ENCODE measurements around the gene ADCY2.

Gene ADCY2

DNA sequence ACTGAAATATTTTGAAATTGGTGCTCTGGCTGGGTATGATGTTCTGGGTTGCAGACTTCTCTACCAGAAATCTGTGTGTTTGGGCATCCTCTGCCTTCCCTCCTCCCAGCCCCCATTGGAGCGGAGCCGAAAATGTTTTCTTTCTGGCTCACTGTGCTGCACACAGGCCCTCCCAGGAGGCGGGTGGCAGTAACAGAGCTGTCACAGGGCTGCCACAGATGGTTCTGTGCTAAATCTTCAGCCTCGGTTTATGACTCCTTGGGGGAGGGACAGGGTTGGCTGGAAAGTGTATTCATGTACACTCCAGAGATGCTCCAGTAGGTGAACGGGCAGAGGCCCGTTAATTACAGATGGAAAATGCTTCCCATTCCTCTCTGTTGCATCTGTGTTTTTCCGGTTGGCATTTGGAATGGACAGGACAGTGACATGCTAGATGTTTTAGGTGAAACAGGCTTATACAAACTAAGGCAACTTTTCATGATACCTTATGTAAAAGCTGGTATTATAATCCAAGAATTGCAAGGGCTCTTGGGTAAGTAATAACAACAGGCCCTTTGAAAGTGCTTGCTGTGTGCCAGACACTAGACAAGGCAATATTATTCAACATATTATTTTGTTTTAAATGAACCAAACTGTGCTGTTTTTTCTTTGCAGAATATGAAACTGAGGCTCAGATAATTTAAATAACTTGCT is 180.2 kb downstream of the ADCY2 start:
- Histone ChIP-seq H3K4me1 (peaks cover 0 to 9% (median 4%) of the 10 kb centered on the region in 4 donors), H3K36me3 (no peaks in the 10 kb centered on the region), H3K27ac (no peak overlapping the region), H3K9me3 (no peaks in the 10 kb centered on the region), H3K4me3 (no peak overlapping the region), H3K27me3 (no peaks in the 10 kb centered on the region)
- no peak for DNase-seq
- TF ChIP-seq, protein P1, sequence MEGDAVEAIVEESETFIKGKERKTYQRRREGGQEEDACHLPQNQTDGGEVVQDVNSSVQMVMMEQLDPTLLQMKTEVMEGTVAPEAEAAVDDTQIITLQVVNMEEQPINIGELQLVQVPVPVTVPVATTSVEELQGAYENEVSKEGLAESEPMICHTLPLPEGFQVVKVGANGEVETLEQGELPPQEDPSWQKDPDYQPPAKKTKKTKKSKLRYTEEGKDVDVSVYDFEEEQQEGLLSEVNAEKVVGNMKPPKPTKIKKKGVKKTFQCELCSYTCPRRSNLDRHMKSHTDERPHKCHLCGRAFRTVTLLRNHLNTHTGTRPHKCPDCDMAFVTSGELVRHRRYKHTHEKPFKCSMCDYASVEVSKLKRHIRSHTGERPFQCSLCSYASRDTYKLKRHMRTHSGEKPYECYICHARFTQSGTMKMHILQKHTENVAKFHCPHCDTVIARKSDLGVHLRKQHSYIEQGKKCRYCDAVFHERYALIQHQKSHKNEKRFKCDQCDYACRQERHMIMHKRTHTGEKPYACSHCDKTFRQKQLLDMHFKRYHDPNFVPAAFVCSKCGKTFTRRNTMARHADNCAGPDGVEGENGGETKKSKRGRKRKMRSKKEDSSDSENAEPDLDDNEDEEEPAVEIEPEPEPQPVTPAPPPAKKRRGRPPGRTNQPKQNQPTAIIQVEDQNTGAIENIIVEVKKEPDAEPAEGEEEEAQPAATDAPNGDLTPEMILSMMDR (IDR thresholded peaks at IDR 0.05): no peak
- intact Hi-C loops (cut with DNase I; ENCODE audit: low total_unique reads): no loop called here

DNA sequence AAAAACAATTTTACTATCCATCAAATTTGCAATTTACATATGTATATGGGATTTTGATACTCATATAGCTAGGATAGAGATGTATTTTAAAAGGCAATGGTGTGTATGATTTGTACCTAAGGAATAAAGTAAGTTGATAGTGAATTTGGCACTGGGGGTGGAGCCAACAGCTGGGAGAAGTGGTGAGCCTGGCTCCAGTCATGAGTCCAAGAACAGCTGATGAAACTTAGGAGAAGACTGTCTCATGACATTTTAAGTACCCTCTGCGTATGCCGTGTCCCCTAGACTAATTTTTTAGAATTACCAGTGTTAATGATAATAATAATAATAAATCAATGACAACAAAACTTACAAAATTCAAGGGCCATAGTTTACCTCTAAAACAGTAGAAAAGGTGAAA is 181.4 kb downstream of the ADCY2 start:
- intact Hi-C loops (cut with DNase I; ENCODE audit: low total_unique reads): no loop called here
- Histone ChIP-seq H3K4me1 (peaks cover 0 to 9% (median 4%) of the 10 kb centered on the region in 4 donors), H3K27me3 (no peaks in the 10 kb centered on the region), H3K9me3 (no peaks in the 10 kb centered on the region), H3K27ac (no peak overlapping the region), H3K36me3 (no peaks in the 10 kb centered on the region), H3K4me3 (no peak overlapping the region)
- no peak for DNase-seq
- TF ChIP-seq, protein P1 (IDR thresholded peaks at IDR 0.05): no peak

DNA sequence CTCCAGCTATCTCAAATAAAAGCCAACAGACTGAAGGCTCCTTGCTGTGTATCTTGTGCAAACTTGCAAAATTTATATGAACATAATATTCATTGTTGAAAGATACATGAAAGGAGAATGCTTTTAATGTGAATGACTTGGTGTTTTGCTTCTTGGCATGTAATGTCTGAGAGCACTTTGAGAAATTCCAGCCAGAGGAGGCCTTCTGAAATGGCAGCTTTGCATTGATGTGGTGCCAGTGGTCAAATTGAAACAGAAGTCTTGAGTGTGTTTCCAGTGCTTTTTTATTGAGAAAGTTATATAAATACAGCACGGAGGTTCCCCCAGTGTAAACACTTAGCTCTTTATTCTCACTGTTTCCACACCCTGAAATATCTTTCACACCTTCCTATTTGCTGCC is 182.1 kb downstream of the ADCY2 start:
- TF ChIP-seq, protein P1 (IDR thresholded peaks at IDR 0.05): no peak
- Histone ChIP-seq H3K9me3 (no peaks in the 10 kb centered on the region), H3K27me3 (no peaks in the 10 kb centered on the region), H3K27ac (no peak overlapping the region), H3K4me3 (no peak overlapping the region), H3K4me1 (peaks cover 0 to 9% (median 4%) of the 10 kb centered on the region in 4 donors), H3K36me3 (no peaks in the 10 kb centered on the region)
- intact Hi-C loops (cut with DNase I; ENCODE audit: low total_unique reads): no loop called here
- no peak for DNase-seq

DNA sequence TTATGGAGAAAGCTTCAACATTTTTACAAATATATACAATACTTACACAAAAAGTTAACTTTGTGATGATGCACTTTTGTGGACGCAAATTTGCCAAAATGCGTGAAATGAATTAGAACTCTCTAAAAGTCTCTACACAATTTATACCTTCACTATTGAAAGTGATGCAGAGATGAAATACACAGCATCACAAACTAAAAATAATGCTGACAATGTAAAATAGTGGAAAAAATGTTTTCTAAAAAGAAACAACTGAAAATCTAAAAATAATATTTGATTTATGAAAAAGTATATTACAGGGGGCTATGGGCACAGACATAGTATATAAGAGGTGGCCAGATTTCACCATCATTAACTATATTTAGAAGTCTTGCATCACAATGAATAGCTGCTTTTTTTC is 188.8 kb downstream of the ADCY2 start:
- Histone ChIP-seq H3K27ac (no peak overlapping the region), H3K4me1 (no peaks in the 10 kb centered on the region), H3K4me3 (no peak overlapping the region), H3K9me3 (no peaks in the 10 kb centered on the region), H3K27me3 (no peaks in the 10 kb centered on the region), H3K36me3 (no peaks in the 10 kb centered on the region)
- no peak for DNase-seq
- intact Hi-C loops (cut with DNase I; ENCODE audit: low total_unique reads): no loop called here
- TF ChIP-seq, protein P1 (IDR thresholded peaks at IDR 0.05): no peak

DNA sequence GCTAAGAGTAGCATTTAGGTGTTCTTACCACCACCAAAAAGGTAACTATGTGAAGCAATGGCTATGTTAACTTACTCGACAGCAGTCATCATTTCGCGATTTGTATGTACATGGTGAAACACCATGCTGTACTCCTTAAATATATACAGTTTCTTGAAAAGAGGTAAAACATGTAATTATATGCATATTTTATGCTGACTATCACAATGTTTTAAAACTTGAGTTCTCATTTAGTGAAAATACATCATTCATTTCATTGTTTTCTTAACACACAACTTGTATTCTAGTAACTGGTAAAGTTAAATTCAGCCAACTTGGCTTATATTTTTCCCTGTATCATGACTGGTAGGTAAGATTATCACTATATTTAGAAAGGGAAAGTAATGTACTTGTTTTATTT is 189.9 kb downstream of the ADCY2 start:
- no peak for DNase-seq
- no peaks in the 10 kb centered on the region for H3K4me1 ChIP-seq
- H3K36me3 ChIP-seq: no peaks in the 10 kb centered on the region
- intact Hi-C loops (cut with DNase I; ENCODE audit: low total_unique reads): no loop called here
- TF ChIP-seq, protein P1 (IDR thresholded peaks at IDR 0.05): no peak
- H3K9me3 ChIP-seq: no peaks in the 10 kb centered on the region
- no peak overlapping the region for H3K4me3 ChIP-seq
- no peaks in the 10 kb centered on the region for H3K27me3 ChIP-seq
- no peak overlapping the region for H3K27ac ChIP-seq

DNA sequence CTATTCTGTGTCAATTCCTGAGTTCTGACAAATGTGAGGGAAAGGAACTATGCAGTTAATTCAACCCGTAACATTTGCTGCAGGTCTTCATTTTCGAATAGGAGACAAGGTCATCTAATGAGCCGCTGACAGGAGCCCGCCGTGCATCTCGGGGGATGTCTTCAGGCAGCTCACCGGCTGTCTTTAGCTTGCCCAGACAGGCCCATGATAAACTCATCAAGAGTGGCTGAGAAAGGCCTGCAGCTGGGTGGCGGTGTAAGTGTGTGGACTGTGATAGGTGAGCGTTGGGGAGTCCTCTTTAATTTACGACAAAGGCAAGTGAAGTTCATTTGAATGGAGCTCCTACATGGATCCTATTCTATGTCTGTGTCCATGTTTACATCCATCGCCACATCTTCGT is 190.5 kb downstream of the ADCY2 start:
- H3K4me1 ChIP-seq: no peaks in the 10 kb centered on the region
- no peaks in the 10 kb centered on the region for H3K9me3 ChIP-seq
- no peak overlapping the region for H3K4me3 ChIP-seq
- no peak for DNase-seq
- no peaks in the 10 kb centered on the region for H3K36me3 ChIP-seq
- intact Hi-C loops (cut with DNase I; ENCODE audit: low total_unique reads): no loop called here
- TF ChIP-seq, protein P1 (IDR thresholded peaks at IDR 0.05): no peak
- H3K27ac ChIP-seq: no peak overlapping the region
- H3K27me3 ChIP-seq: no peaks in the 10 kb centered on the region
